Measurements from ENCODE around the gene DNAH12.

The DNAH12 gene

DNA sequence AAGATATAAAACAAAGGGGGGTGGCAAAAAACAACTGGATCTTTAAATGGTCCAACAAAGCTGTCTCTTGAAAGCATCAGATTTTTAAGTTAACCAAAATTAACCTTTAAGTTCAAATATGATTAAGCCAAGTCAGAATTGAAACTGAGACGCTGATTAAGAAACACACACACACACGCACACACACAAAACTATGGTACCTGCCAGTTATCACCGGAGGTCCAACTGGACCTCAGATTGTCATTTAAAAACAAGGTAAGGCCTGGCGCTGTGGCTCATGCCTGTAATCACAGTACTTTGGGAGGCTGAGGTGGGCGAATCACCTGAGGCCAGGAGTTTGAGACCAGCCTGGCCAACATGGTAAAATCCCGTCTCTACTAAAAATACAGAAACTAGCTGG is 42.6 kb upstream of the DNAH12 start:
- Histone ChIP-seq H3K4me1 (ENCODE audit: low read length) (0 out of 2 replicates have a peak, but pooled peaks cover 4% of the 10 kb centered on the region), H3K27ac (ENCODE audit: low read length) (no peak overlapping the region), H3K27me3 (replicated peaks; ENCODE audit: insufficient read depth, low read length) (no peaks in the 10 kb centered on the region), H3F3A (ENCODE audit: insufficient read depth, low read length) (no peaks in the 10 kb centered on the region), H3K9ac (ENCODE audit: low read length) (no peak overlapping the region), H3K4me3 (ENCODE audit: low read length) (no peak overlapping the region), H3K9me2 (replicated peaks; ENCODE audit: insufficient read depth, low read length) (no peaks in the 10 kb centered on the region), H3K4me2 (ENCODE audit: low read depth, low read length) (no peak overlapping the region), H4K20me1 (ENCODE audit: insufficient read depth, low read length) (peaks cover 19% of the 10 kb centered on the region; the same call in 1 of the 2 replicates), H3K36me3 (replicated peaks; ENCODE audit: insufficient read depth, low read length) (no peaks in the 10 kb centered on the region; the same call in none of the 2 replicates), H3K79me2 (ENCODE audit: low read length) (peaks cover 97% of the 10 kb centered on the region), H2AFZ (ENCODE audit: low read length) (no peak overlapping the region), H3K9me3 (replicated peaks; ENCODE audit: insufficient read depth, low read length) (no peaks in the 10 kb centered on the region)
- no peak for DNase-seq
- TF ChIP-seq EZH2phosphoT487 (IDR thresholded peaks at IDR 0.05; ENCODE audit: low read length) (no peak), EZH2 (optimal IDR thresholded peaks at IDR 0.05; ENCODE audit: low read depth, low read length) (no peak)
- TF ChIP-seq, protein P1, sequence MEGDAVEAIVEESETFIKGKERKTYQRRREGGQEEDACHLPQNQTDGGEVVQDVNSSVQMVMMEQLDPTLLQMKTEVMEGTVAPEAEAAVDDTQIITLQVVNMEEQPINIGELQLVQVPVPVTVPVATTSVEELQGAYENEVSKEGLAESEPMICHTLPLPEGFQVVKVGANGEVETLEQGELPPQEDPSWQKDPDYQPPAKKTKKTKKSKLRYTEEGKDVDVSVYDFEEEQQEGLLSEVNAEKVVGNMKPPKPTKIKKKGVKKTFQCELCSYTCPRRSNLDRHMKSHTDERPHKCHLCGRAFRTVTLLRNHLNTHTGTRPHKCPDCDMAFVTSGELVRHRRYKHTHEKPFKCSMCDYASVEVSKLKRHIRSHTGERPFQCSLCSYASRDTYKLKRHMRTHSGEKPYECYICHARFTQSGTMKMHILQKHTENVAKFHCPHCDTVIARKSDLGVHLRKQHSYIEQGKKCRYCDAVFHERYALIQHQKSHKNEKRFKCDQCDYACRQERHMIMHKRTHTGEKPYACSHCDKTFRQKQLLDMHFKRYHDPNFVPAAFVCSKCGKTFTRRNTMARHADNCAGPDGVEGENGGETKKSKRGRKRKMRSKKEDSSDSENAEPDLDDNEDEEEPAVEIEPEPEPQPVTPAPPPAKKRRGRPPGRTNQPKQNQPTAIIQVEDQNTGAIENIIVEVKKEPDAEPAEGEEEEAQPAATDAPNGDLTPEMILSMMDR (IDR thresholded peaks at IDR 0.05; ENCODE audit: low read length): no peak

DNA sequence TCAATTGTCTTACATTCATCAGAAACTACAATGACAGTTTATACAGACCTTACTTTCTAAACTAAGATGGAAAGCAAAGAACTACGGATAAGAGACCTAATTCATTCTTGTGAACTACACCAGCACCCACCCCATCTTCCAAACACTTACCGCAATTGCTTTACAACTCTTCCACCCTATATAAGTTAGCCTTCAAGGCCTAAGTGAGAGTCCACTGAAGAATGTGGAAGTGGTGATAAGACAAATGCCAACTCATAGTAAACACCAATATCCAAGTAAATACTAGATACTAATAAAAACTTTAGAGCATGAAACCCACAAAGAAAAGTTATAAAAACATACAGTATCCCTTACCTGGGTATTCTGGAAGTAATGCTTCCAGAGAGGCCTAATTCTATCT is 39.4 kb upstream of the DNAH12 start:
- Histone ChIP-seq H3K9me2 (replicated peaks; ENCODE audit: insufficient read depth, low read length) (no peaks in the 10 kb centered on the region), H3K79me2 (ENCODE audit: low read length) (peaks cover 98% of the 10 kb centered on the region), H3K4me3 (ENCODE audit: low read length) (no peak overlapping the region), H3K36me3 (replicated peaks; ENCODE audit: insufficient read depth, low read length) (no peaks in the 10 kb centered on the region; the same call in none of the 2 replicates), H3K9me3 (replicated peaks; ENCODE audit: insufficient read depth, low read length) (no peaks in the 10 kb centered on the region), H3K4me2 (ENCODE audit: low read depth, low read length) (no peak overlapping the region), H3K27ac (ENCODE audit: low read length) (no peak overlapping the region), H3K27me3 (replicated peaks; ENCODE audit: insufficient read depth, low read length) (no peaks in the 10 kb centered on the region), H3F3A (ENCODE audit: insufficient read depth, low read length) (no peaks in the 10 kb centered on the region), H4K20me1 (ENCODE audit: insufficient read depth, low read length) (peaks cover 19% of the 10 kb centered on the region; the same call in 1 of the 2 replicates), H3K4me1 (ENCODE audit: low read length) (0 out of 2 replicates have a peak, but pooled peaks cover 4% of the 10 kb centered on the region), H2AFZ (ENCODE audit: low read length) (no peak overlapping the region), H3K9ac (ENCODE audit: low read length) (no peak overlapping the region)
- no peak for TF ChIP-seq EZH2 (optimal IDR thresholded peaks at IDR 0.05; ENCODE audit: low read depth, low read length)
- TF ChIP-seq, protein P1 (IDR thresholded peaks at IDR 0.05; ENCODE audit: low read length): no peak
- no peak for TF ChIP-seq EZH2phosphoT487 (IDR thresholded peaks at IDR 0.05; ENCODE audit: low read length)
- no peak for DNase-seq

DNA sequence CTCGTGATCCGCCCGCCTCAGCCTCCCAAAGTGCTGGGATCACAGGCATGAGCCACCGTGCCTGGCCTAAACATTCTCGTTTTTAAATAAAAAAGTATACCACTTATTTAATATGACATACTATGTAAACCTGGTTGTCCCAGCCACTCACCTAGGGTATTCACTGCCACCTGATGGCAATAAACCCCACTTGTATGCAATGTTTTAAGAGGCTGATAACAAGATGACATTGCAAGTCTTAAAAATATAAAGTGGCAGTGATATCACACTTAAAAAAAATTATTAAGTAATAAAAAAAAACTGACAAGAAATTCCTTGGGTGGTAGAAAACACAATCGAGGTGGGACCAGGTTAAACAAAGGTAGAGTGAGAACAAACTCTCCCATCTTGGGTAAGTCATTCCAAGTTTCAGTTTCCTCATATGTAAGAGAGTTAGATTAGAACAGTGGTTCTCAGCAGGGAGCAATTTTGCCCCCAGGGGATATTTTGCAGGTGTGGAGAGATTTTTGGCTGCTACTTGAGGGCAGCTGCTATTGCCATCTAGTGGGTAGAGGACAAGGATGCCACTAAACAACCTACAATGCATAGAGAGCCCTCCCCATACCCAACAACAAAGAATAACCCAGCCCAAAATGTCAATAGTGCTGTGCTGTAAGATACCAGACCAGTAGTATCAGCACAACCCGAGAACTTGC is 38.5 kb upstream of the DNAH12 start:
- H3K9ac ChIP-seq (ENCODE audit: low read length): no peak overlapping the region
- H3K9me2 ChIP-seq (replicated peaks; ENCODE audit: insufficient read depth, low read length): no peaks in the 10 kb centered on the region
- no peak overlapping the region for H3K27ac ChIP-seq (ENCODE audit: low read length)
- peaks cover 98% of the 10 kb centered on the region for H3K79me2 ChIP-seq (ENCODE audit: low read length)
- H3K4me2 ChIP-seq (ENCODE audit: low read depth, low read length): no peak overlapping the region
- peak; percentile 54 for DNase-seq
- no peak for TF ChIP-seq EZH2phosphoT487 (IDR thresholded peaks at IDR 0.05; ENCODE audit: low read length)
- TF ChIP-seq, protein P1 (IDR thresholded peaks at IDR 0.05; ENCODE audit: low read length): peak; percentile 39
- no peaks in the 10 kb centered on the region for H3K27me3 ChIP-seq (replicated peaks; ENCODE audit: insufficient read depth, low read length)
- no peaks in the 10 kb centered on the region for H3F3A ChIP-seq (ENCODE audit: insufficient read depth, low read length)
- no peaks in the 10 kb centered on the region for H3K9me3 ChIP-seq (replicated peaks; ENCODE audit: insufficient read depth, low read length)
- H3K4me1 ChIP-seq (ENCODE audit: low read length): 0 out of 2 replicates have a peak, but pooled peaks cover 4% of the 10 kb centered on the region
- no peak overlapping the region for H2AFZ ChIP-seq (ENCODE audit: low read length)
- peaks cover 19% of the 10 kb centered on the region; the same call in 1 of the 2 replicates for H4K20me1 ChIP-seq (ENCODE audit: insufficient read depth, low read length)
- peaks cover 4% of the 10 kb centered on the region for H3K36me3 ChIP-seq (replicated peaks; ENCODE audit: insufficient read depth, low read length)
- no peak overlapping the region for H3K4me3 ChIP-seq (ENCODE audit: low read length)

Measured in MM.1S (cell line).